Testis (tissue), 2 donors: ENCODE measurements around the gene GMPPB.

ENCODE experiments used
- CTCF ChIP-seq, 3 experiments: fragments of 450-650 bp in 2 of 3; fragments of 200-600 bp in 1 of 3; sonication (generic) in 1 of 3; IDR thresholded peaks; one replicate each; pipeline ENCODE4 v1.5.1; 2016 to 2019; ENCODE audit warnings: antibody characterized with exemption in 3 of 3, mild to moderate bottlenecking in 2 of 3, moderate library complexity in 1 of 3
- POLR2A ChIP-seq: fragments of 450-650 bp; IDR thresholded peaks from one replicate; pipeline ENCODE4 v1.6.1; 2017; ENCODE audit warnings: antibody characterized with exemption, mild to moderate bottlenecking, moderate library complexity

DNA sequence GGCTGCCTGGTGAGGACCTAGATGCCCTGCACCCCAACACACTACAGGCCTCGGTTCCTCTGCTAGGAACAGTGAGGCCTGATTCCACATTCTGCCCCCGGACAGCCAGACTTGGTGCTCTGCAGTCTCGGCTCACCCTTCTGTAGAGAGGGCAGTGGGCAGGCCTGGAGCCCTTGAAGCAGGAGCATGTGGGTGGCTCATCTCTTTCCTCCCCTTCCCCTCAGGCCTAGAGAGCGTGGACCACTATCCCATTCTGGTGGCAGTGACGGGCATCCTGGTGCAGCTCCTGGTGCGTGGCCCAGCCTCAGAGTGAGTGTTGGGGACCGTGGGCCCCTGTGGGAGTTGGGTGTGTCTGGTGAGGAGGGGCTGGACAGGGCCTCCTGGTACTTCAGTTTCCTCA is 7.6 kb downstream of the GMPPB start:
- TF ChIP-seq POLR2A, result no peak
- no peak for TF ChIP-seq CTCF (IDR thresholded peaks at IDR 0.05)
